ENCODE results near the gene IFT172.

The IFT172 gene

DNA sequence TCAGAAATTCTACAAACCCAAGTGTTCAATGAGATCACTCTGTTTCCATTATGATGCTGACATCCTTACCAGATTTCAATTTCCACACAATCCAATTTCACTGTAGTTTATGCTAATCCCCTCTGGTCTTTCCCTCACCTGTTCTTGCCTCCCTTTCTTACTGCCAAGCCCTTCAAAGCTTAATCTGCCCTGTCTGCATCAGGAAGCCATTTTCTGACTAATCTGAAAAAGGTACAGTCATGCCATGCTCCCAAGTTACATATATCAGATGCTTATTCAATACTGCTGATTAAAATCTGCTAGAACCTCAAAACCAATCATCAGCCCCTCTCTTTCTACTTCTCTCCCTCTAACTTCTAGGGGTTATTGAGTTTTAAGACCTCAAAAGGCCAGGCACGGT lies 38.4 kb downstream of the IFT172 start:
- no peak for DNase-seq
- H2BK5ac ChIP-seq (ENCODE audit: low read depth, low read length, poor library complexity), result no peak overlapping the region
- H2AFZ ChIP-seq (ENCODE audit: insufficient read depth, low read length, poor library complexity), result no peak overlapping the region
- no peak overlapping the region for H3K9ac ChIP-seq (ENCODE audit: low read length)
- H3K27me3 ChIP-seq (ENCODE audit: insufficient read depth, low read length), result no peaks in the 10 kb centered on the region
- no peak overlapping the region for H4K12ac ChIP-seq (ENCODE audit: low read depth, low read length)
- no peak overlapping the region for H3K23ac ChIP-seq (ENCODE audit: low read length)
- H3K27ac ChIP-seq (ENCODE audit: low read depth, low read length), result no peak overlapping the region
- H3K79me2 ChIP-seq (ENCODE audit: control insufficient read depth, insufficient read depth, low read length, poor library complexity), result no peaks in the 10 kb centered on the region
- H4K91ac ChIP-seq (ENCODE audit: low read depth, low read length), result no peak overlapping the region
- H3K18ac ChIP-seq (ENCODE audit: low read length), result no peak overlapping the region
- H2BK12ac ChIP-seq (ENCODE audit: low read length), result no peak overlapping the region
- no peaks in the 10 kb centered on the region for H3K9me3 ChIP-seq (ENCODE audit: insufficient read depth, low read depth, low read length)
- H3K4ac ChIP-seq (ENCODE audit: low read depth, low read length), result no peak overlapping the region
- no peak overlapping the region for H4K8ac ChIP-seq (ENCODE audit: low read depth, low read length)
- H3K4me3 ChIP-seq (ENCODE audit: low read depth, low read length), result no peak overlapping the region
- no peaks in the 10 kb centered on the region for H3K79me1 ChIP-seq (ENCODE audit: low read length)
- H2AK5ac ChIP-seq (ENCODE audit: low read length), result no peak overlapping the region
- H3K14ac ChIP-seq (ENCODE audit: low read length), result no peak overlapping the region
- H3K4me2 ChIP-seq (ENCODE audit: low read length), result no peak overlapping the region
- H3K36me3 ChIP-seq (ENCODE audit: control insufficient read depth in 1 of 2, insufficient read depth in 2 of 2, low read length in 2 of 2), result peaks cover 8 to 21% of the 10 kb centered on the region in 2 experiments
- no peak overlapping the region for H2BK120ac ChIP-seq (ENCODE audit: insufficient read depth, low read length, poor library complexity)
- no CpG with 5 or more reads among the region's 1 CpG for WGBS (ENCODE audit: extremely low coverage, insufficient coverage, insufficient read length)
- H3K4me1 ChIP-seq (ENCODE audit: control insufficient read depth in 1 of 2, insufficient read depth in 2 of 2, low read length in 2 of 2), result no peaks in the 10 kb centered on the region

- Histone ChIP-seq H3K36me3 (ENCODE audit: control insufficient read depth in 1 of 2, insufficient read depth in 2 of 2, low read length in 2 of 2) (peaks cover 5 to 19% of the 10 kb centered on the region in 2 experiments), H3K4me1 (ENCODE audit: control insufficient read depth in 1 of 2, insufficient read depth in 2 of 2, low read length in 2 of 2) (no peaks in the 10 kb centered on the region), H3K4me2 (ENCODE audit: low read length) (no peak overlapping the region)
These were observed 41.2 kb downstream of the IFT172 start for GRCh38 chr2:27448381-27448780.

DNA sequence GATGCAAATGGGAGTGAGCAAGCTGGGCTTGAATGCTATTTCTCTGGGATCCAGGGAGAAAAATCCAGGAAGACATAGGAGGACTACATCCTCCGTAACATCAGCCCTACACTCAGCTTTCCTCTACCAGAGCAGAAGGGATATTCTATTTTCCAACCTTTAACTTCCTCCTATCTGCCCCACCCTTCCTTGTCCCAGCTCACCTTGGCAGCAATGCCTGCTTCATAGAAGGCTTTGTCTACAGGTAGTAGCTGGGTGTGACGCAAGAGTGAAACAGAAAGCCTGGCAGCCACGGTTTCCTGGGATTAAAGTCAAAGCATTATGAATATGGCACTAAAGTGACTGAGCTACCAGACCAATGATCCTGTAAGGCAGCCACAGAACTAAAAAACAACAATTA lies 43.5 kb downstream of the IFT172 start:
- no peaks in the 10 kb centered on the region for H3K27me3 ChIP-seq (ENCODE audit: insufficient read depth, low read length)
- H3K23ac ChIP-seq (ENCODE audit: low read length), result no peak overlapping the region
- no peak overlapping the region for H2BK12ac ChIP-seq (ENCODE audit: low read length)
- no peak overlapping the region for H4K91ac ChIP-seq (ENCODE audit: low read depth, low read length)
- no peak overlapping the region for H3K18ac ChIP-seq (ENCODE audit: low read length)
- no peak overlapping the region for H2BK5ac ChIP-seq (ENCODE audit: low read depth, low read length, poor library complexity)
- H2AK5ac ChIP-seq (ENCODE audit: low read length), result no peak overlapping the region
- no peaks in the 10 kb centered on the region for H3K9me3 ChIP-seq (ENCODE audit: insufficient read depth, low read depth, low read length)
- DNase-seq, result no peak
- WGBS (ENCODE audit: extremely low coverage, insufficient coverage, insufficient read length), result no CpG with 5 or more reads among the region's 3 CpGs
- no peak overlapping the region for H3K27ac ChIP-seq (ENCODE audit: low read depth, low read length)
- peaks cover 6% of the 10 kb centered on the region for H3K79me1 ChIP-seq (ENCODE audit: low read length)
- no peak overlapping the region for H2BK120ac ChIP-seq (ENCODE audit: insufficient read depth, low read length, poor library complexity)
- no peak overlapping the region for H3K14ac ChIP-seq (ENCODE audit: low read length)
- no peak overlapping the region for H3K9ac ChIP-seq (ENCODE audit: low read length)
- no peak overlapping the region for H4K12ac ChIP-seq (ENCODE audit: low read depth, low read length)
- no peak overlapping the region for H2AFZ ChIP-seq (ENCODE audit: insufficient read depth, low read length, poor library complexity)
- no peak overlapping the region for H3K4me3 ChIP-seq (ENCODE audit: low read depth, low read length)
- H3K4me1 ChIP-seq (ENCODE audit: control insufficient read depth in 1 of 2, insufficient read depth in 2 of 2, low read length in 2 of 2), result peaks cover 2 to 12% of the 10 kb centered on the region in 2 experiments
- no peak overlapping the region for H3K4ac ChIP-seq (ENCODE audit: low read depth, low read length)
- no peak overlapping the region for H3K4me2 ChIP-seq (ENCODE audit: low read length)
- no peak overlapping the region for H4K8ac ChIP-seq (ENCODE audit: low read depth, low read length)
- peaks cover 13 to 27% of the 10 kb centered on the region in 2 experiments for H3K36me3 ChIP-seq (ENCODE audit: control insufficient read depth in 1 of 2, insufficient read depth in 2 of 2, low read length in 2 of 2)
- H3K79me2 ChIP-seq (ENCODE audit: control insufficient read depth, insufficient read depth, low read length, poor library complexity), result peaks cover 3% of the 10 kb centered on the region

More at GRCh38 chr2:27448381-27448780, 41.2 kb downstream of the IFT172 start:
- Histone ChIP-seq H4K12ac (ENCODE audit: low read depth, low read length) (no peak overlapping the region), H2BK5ac (ENCODE audit: low read depth, low read length, poor library complexity) (no peak overlapping the region), H3K79me2 (ENCODE audit: control insufficient read depth, insufficient read depth, low read length, poor library complexity) (no peaks in the 10 kb centered on the region), H2AFZ (ENCODE audit: insufficient read depth, low read length, poor library complexity) (no peak overlapping the region), H3K27ac (ENCODE audit: low read depth, low read length) (no peak overlapping the region), H3K79me1 (ENCODE audit: low read length) (no peaks in the 10 kb centered on the region), H2AK5ac (ENCODE audit: low read length) (no peak overlapping the region), H3K4ac (ENCODE audit: low read depth, low read length) (no peak overlapping the region), H4K8ac (ENCODE audit: low read depth, low read length) (no peak overlapping the region), H2BK120ac (ENCODE audit: insufficient read depth, low read length, poor library complexity) (no peak overlapping the region), H3K18ac (ENCODE audit: low read length) (no peak overlapping the region), H3K14ac (ENCODE audit: low read length) (no peak overlapping the region), H2BK12ac (ENCODE audit: low read length) (no peak overlapping the region), H3K9ac (ENCODE audit: low read length) (no peak overlapping the region), H4K91ac (ENCODE audit: low read depth, low read length) (no peak overlapping the region), H3K4me3 (ENCODE audit: low read depth, low read length) (no peak overlapping the region), H3K27me3 (ENCODE audit: insufficient read depth, low read length) (no peaks in the 10 kb centered on the region), H3K9me3 (ENCODE audit: insufficient read depth, low read depth, low read length) (no peaks in the 10 kb centered on the region), H3K23ac (ENCODE audit: low read length) (no peak overlapping the region)
- no peak for DNase-seq
- no CpG with 5 or more reads among the region's 3 CpGs for WGBS (ENCODE audit: extremely low coverage, insufficient coverage, insufficient read length)

GRCh38 chr2:27445615-27446014 lies 43.9 kb downstream of the IFT172 start:
- no peak for DNase-seq
- no peak overlapping the region for H2BK120ac ChIP-seq (ENCODE audit: insufficient read depth, low read length, poor library complexity)
- H3K23ac ChIP-seq (ENCODE audit: low read length), result no peak overlapping the region
- H2BK12ac ChIP-seq (ENCODE audit: low read length), result no peak overlapping the region
- H2AFZ ChIP-seq (ENCODE audit: insufficient read depth, low read length, poor library complexity), result no peak overlapping the region
- H3K4me3 ChIP-seq (ENCODE audit: low read depth, low read length), result no peak overlapping the region
- H3K9ac ChIP-seq (ENCODE audit: low read length), result no peak overlapping the region
- H4K91ac ChIP-seq (ENCODE audit: low read depth, low read length), result no peak overlapping the region
- no peak overlapping the region for H3K14ac ChIP-seq (ENCODE audit: low read length)
- peaks cover 18 to 31% of the 10 kb centered on the region in 2 experiments for H3K36me3 ChIP-seq (ENCODE audit: control insufficient read depth in 1 of 2, insufficient read depth in 2 of 2, low read length in 2 of 2)
- no CpG with 5 or more reads among the region's 8 CpGs for WGBS (ENCODE audit: extremely low coverage, insufficient coverage, insufficient read length)
- no peak overlapping the region for H4K8ac ChIP-seq (ENCODE audit: low read depth, low read length)
- H3K9me3 ChIP-seq (ENCODE audit: insufficient read depth, low read depth, low read length), result no peaks in the 10 kb centered on the region
- H3K18ac ChIP-seq (ENCODE audit: low read length), result no peak overlapping the region
- no peak overlapping the region for H3K4me2 ChIP-seq (ENCODE audit: low read length)
- H4K12ac ChIP-seq (ENCODE audit: low read depth, low read length), result no peak overlapping the region
- peaks cover 3% of the 10 kb centered on the region for H3K79me2 ChIP-seq (ENCODE audit: control insufficient read depth, insufficient read depth, low read length, poor library complexity)
- H3K4ac ChIP-seq (ENCODE audit: low read depth, low read length), result no peak overlapping the region
- H2BK5ac ChIP-seq (ENCODE audit: low read depth, low read length, poor library complexity), result no peak overlapping the region
- no peak overlapping the region for H2AK5ac ChIP-seq (ENCODE audit: low read length)
- H3K79me1 ChIP-seq (ENCODE audit: low read length), result peaks cover 6% of the 10 kb centered on the region
- no peaks in the 10 kb centered on the region for H3K27me3 ChIP-seq (ENCODE audit: insufficient read depth, low read length)
- H3K4me1 ChIP-seq (ENCODE audit: control insufficient read depth in 1 of 2, insufficient read depth in 2 of 2, low read length in 2 of 2), result peaks cover 2 to 12% of the 10 kb centered on the region in 2 experiments
- H3K27ac ChIP-seq (ENCODE audit: low read depth, low read length), result no peak overlapping the region
